Measurements from ENCODE around the gene INO80.
"Not testable (repeated sequence)": the region's sequence is repeated elsewhere in the genome, so short reads cannot be mapped to it uniquely, and the experiment has no call there.

INO80 gene

DNA sequence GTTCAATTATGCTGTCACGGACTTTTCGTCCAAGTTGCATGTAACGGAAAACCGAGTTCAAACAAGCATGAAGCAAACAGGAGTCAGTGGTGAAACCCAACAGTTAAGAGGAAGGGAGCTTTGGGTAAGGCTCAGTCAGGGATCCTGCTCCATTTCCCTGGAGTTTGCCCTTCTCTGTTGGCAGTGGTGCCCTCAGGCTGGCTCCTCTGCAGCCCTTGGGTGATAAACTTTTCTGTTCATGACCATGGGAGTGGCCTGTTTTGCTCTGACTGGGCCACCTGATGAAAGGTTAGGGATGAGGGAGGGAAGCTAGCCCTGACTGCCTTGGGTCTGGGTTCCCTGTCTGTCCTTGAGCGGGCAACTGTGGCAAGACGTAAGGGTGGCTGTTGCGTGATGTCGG is 146.7 kb downstream of the INO80 start:
- TF ChIP-seq, protein P1, sequence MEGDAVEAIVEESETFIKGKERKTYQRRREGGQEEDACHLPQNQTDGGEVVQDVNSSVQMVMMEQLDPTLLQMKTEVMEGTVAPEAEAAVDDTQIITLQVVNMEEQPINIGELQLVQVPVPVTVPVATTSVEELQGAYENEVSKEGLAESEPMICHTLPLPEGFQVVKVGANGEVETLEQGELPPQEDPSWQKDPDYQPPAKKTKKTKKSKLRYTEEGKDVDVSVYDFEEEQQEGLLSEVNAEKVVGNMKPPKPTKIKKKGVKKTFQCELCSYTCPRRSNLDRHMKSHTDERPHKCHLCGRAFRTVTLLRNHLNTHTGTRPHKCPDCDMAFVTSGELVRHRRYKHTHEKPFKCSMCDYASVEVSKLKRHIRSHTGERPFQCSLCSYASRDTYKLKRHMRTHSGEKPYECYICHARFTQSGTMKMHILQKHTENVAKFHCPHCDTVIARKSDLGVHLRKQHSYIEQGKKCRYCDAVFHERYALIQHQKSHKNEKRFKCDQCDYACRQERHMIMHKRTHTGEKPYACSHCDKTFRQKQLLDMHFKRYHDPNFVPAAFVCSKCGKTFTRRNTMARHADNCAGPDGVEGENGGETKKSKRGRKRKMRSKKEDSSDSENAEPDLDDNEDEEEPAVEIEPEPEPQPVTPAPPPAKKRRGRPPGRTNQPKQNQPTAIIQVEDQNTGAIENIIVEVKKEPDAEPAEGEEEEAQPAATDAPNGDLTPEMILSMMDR (IDR thresholded peaks at IDR 0.05; ENCODE audit: low read depth, low read length, missing control alignments) = no peak
- no peak overlapping the region for H3K4me3 ChIP-seq (ENCODE audit: low read depth, low read length)
- no peak for DNase-seq (ENCODE audit: low read depth)
- in situ Hi-C loops (cut with HindIII; ENCODE audit: low sequenced_read_pairs) = no loop called here

DNA sequence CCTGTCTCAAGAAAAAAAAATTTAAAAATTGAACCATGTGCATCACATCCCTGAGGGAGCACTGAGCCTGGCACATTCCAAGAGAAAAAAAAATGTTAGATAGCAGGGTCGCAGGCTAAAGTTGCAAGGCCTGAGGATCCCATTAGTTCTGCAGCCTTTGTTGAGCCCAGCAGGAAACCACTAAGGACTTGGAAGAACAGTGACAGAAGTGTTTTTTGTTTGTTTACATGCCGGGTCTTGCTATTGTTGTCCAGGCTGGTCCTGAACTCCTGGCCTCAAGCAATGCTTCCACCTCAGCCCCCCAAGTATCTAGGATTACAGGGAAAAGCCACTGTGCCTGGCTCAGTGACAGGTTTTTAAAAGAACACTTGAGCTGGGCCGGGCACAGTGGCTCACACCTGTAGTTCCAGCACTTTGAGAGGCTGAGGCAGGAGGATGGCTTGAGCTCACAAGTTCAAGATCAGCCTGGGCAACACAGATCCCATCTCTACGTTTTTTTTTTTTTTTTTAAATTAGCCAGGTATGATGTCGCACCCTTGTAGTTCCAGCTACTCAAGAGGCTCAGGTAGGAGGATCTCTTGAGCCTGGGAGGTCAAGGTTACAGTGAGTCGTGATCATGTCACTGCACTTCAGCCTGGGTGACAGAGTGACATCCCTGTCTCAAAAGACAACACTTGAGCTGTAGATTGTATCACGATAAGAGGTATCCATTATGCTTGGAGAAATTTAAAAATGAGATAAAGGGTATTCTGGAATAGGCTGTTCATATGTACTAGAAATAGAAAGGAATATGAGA is 147.6 kb downstream of the INO80 start:
- DNase-seq (ENCODE audit: low read depth) = no peak
- TF ChIP-seq, protein P1 (IDR thresholded peaks at IDR 0.05; ENCODE audit: low read depth, low read length, missing control alignments) = no peak
- in situ Hi-C loops (cut with HindIII; ENCODE audit: low sequenced_read_pairs) = no loop called here
- H3K4me3 ChIP-seq (ENCODE audit: low read depth, low read length) = no peak overlapping the region

DNA sequence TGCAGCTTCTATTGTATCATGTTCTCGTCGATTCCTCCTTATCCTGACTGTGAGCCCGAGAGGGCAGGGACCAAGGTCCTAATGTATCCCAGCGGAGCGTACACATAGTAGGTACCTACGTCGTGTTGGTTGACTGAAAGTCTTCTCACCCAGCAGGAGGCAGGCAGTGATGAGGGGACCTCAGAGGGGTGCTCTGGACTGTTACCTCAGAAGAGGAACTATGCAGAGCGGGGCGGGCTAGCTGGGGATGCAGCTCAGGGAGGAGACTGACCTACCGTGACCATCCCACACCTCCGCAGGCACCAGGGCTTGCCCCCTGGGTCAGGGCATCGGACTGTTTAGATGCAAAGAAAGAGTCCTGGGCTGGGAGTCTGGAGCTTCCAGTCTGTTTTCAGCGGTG is 151.4 kb downstream of the INO80 start:
- in situ Hi-C loops (cut with HindIII; ENCODE audit: low sequenced_read_pairs) = no loop called here
- DNase-seq (ENCODE audit: low read depth) = no peak
- H3K4me3 ChIP-seq (ENCODE audit: low read depth, low read length) = no peak overlapping the region
- TF ChIP-seq, protein P1 (IDR thresholded peaks at IDR 0.05; ENCODE audit: low read depth, low read length, missing control alignments) = no peak

DNA sequence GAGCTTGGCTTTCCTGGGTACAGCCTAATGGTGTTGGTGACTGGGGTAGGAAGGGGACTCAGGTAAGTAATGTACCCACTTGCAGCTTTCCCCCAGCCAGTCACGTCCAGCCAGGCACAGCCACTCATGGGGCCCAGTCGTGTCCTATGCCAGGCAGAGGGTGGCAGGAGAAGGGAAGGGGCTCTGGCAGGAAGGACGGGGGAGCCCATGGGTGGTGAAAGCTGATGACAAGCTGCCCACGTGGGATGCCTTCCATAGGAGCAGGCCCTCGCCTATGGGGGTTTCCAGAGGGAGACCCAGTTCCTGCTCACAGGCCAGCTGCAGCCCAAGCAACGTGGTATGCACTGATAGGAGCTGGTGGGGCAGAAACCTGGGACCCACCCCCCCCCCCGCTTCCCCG is 152.1 kb downstream of the INO80 start:
- no peak overlapping the region for H3K4me3 ChIP-seq (ENCODE audit: low read depth, low read length)
- DNase-seq (ENCODE audit: low read depth) = no peak
- in situ Hi-C loops (cut with HindIII; ENCODE audit: low sequenced_read_pairs) = no loop called here
- TF ChIP-seq, protein P1 (IDR thresholded peaks at IDR 0.05; ENCODE audit: low read depth, low read length, missing control alignments) = no peak

DNA sequence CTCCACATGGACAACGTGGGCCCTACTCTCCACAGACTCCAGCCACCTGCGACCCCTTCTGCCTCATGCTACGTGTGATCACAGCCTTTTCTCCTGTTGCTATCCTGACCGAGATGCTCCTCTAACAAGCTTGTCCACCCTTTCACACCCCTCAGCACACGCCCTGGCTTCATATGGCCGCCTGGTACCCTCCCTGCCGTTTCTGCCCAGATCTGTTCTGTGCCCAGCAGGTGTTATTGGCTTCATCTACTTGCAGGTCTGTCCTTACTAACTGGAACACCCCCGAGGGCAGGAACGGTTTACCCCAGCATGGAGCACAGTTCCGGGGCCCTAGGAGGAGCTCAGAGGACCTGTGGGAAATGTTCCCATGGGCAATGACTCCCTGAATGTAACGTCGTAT is 152.9 kb downstream of the INO80 start:
- TF ChIP-seq, protein P1 (IDR thresholded peaks at IDR 0.05; ENCODE audit: low read depth, low read length, missing control alignments) = no peak
- no peak for DNase-seq (ENCODE audit: low read depth)
- in situ Hi-C loops (cut with HindIII; ENCODE audit: low sequenced_read_pairs) = no loop called here
- H3K4me3 ChIP-seq (ENCODE audit: low read depth, low read length) = no peak overlapping the region

DNA sequence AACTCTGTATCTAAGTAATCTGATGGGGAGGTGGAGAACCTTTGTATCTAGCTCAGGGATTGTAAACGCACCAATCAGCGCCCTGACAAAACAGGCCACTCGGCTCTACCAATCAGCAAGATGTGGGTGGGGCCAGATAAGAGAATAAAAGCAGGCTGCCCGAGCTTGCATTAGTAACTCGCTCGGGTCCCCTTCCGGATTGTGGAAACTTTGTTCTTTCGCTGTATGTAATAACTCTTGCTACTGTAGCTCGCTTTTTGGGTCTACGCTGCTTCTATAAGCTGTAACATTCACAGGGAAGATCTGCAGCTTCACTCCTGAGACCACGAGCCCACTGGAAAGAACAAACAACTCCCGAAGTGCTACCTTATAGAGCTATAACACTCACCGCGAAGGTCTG is 153.8 kb downstream of the INO80 start:
- in situ Hi-C loops (cut with HindIII; ENCODE audit: low sequenced_read_pairs); H3K4me3 ChIP-seq (ENCODE audit: low read depth, low read length): not testable (repeated sequence)

DNA sequence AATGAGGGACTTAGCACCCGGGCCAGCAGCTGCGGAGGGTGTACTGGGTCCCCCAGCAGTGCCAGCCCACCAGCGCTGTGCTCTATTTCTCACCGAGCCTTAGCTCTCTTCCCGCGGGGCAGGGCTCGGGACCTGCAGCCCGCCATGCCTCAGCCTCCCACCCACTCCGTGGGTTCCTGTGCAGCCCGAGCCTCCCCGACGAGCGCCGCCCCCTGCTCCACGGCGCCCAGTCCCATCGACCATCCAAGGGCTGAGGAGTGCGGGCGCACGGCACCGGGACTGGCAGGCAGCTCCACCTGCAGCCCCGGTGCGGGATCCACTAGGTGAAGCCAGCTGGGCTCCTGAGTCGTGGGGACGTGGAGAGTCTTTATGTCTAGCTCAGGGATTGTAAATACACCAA is 154.3 kb downstream of the INO80 start:
- in situ Hi-C loops (cut with HindIII; ENCODE audit: low sequenced_read_pairs); DNase-seq (ENCODE audit: low read depth); H3K4me3 ChIP-seq (ENCODE audit: low read depth, low read length): not testable (repeated sequence)

More for the DNA sequence above, 153.8 kb downstream of the INO80 start:
- not testable (repeated sequence) for DNase-seq (ENCODE audit: low read depth)

All from astrocyte of the cerebellum (primary cell).